Measurements from ENCODE around the gene CFC1B.
"Not testable (repeated sequence)": the region's sequence is repeated elsewhere in the genome, so short reads cannot be mapped to it uniquely, and the experiment has no call there.

The CFC1B gene

DNA sequence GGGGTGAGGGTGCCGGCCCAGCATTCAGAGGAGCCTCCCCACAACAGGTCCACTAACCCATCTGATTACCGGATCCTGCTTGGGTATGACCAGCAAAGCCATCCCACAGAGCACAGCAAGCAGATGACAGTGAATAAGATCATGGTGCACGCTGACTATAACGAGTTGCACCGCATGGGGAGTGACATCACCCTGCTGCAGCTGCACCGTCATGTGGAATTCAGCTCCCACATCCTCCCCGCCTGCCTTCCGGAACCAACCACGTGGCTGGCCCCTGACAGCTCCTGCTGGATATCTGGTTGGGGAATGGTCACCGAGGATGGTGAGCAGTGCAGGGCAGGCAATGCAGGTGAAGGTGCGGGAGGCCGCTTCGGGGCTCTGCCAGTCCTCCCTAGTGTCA lies 53.2 kb downstream of the CFC1B start:
- H3K4me1 ChIP-seq (ENCODE audit: control insufficient read depth, insufficient read depth, low read length); H3K9me3 ChIP-seq (ENCODE audit: control insufficient read depth, insufficient read depth, low read depth, low read length); H3K27ac ChIP-seq (ENCODE audit: low read depth, low read length); H3K27me3 ChIP-seq (ENCODE audit: control insufficient read depth, insufficient read depth, low read length); H3K9ac ChIP-seq (ENCODE audit: low read length); H3K36me3 ChIP-seq (ENCODE audit: control insufficient read depth, insufficient read depth, low read length); H3K4me3 ChIP-seq (ENCODE audit: low read depth, low read length): not testable (repeated sequence)

DNA sequence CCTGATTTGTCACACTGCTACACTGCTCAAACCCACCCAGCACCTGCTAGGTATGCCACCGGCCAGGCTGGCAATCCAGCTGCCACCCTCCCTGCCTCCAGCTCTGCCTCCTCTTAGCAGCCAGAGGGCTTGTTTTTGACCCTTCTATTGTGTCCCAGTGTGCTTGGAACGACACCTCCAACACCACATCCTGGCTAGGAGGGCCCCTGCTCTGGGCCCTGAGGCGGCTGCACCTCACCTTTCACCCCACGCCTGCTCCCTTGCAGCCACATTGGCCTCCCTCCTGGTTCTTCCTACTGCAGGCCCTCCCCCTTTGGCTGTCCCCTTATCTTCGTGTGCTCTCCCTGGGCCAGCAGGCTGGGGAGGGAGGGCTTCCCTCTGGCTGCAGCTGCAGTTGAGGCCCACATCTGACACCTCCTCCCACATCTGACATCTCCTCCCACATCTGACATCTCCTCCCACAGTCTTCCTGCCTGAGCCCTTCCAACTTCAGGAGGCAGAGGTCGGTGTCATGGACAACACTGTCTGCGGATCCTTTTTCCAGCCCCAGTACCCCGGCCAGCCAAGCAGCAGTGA lies 55.3 kb downstream of the CFC1B start:
- not testable (repeated sequence) for H3K4me1 ChIP-seq (ENCODE audit: control insufficient read depth, insufficient read depth, low read length); H3K4me3 ChIP-seq (ENCODE audit: low read depth, low read length); H3K27me3 ChIP-seq (ENCODE audit: control insufficient read depth, insufficient read depth, low read length); H3K9ac ChIP-seq (ENCODE audit: low read length); H3K9me3 ChIP-seq (ENCODE audit: control insufficient read depth, insufficient read depth, low read depth, low read length); H3K36me3 ChIP-seq (ENCODE audit: control insufficient read depth, insufficient read depth, low read length); H3K27ac ChIP-seq (ENCODE audit: low read depth, low read length)

DNA sequence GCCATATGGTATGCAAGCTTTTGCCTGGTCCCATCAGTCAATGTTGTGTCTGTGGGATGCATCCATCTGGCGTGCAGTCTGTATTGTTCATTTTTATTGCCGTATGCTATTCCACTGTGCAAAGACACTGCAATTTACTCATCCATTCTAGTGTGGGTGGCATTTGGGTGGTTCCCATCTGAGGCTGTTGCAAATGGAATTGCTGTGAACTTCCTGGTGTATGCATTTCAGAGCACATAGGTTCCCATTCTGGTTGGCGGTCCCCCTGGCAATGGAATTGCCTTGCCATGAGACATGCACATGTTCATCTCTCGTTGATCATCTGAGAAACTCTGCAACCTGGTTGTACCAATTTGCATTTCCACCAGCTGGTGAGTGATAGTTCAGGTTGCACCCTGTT lies 56.5 kb downstream of the CFC1B start:
- H3K4me3 ChIP-seq (ENCODE audit: low read depth, low read length); H3K36me3 ChIP-seq (ENCODE audit: control insufficient read depth, insufficient read depth, low read length); H3K9me3 ChIP-seq (ENCODE audit: control insufficient read depth, insufficient read depth, low read depth, low read length); H3K4me1 ChIP-seq (ENCODE audit: control insufficient read depth, insufficient read depth, low read length); H3K27ac ChIP-seq (ENCODE audit: low read depth, low read length); H3K9ac ChIP-seq (ENCODE audit: low read length); H3K27me3 ChIP-seq (ENCODE audit: control insufficient read depth, insufficient read depth, low read length): not testable (repeated sequence)

Data from HUES6 (cell line).